GM12891 (cell line): ENCODE measurements around the gene CELA3B.

Experiments
- PAX5 ChIP-seq: IDR thresholded peaks from 2 replicates; pipeline ENCODE4 v1.6.1; 2011; ENCODE audit warnings: low read length, moderate library complexity, mild to moderate bottlenecking; ENCODE audit not compliant: insufficient read depth, severe bottlenecking
- POLR2A ChIP-seq: IDR thresholded peaks from 2 replicates; pipeline ENCODE4 v1.6.1; 2011; ENCODE audit warnings: low read depth, low read length, control low read depth
- POLR2AphosphoS5 ChIP-seq: IDR thresholded peaks from 2 replicates; pipeline ENCODE4 v1.6.1; 2011; ENCODE audit warnings: low read depth, low read length, control low read depth
- SPI1 ChIP-seq: IDR thresholded peaks from 2 replicates; pipeline ENCODE4 v1.6.1; 2011; ENCODE audit warnings: low read depth, low read length, control low read depth
- TAF1 ChIP-seq: IDR thresholded peaks from 2 replicates; pipeline ENCODE4 v1.6.1; 2011; ENCODE audit warnings: low read depth, low read length, control low read depth

- TF ChIP-seq SPI1 (no peak), POLR2A (no peak), POLR2AphosphoS5 (no peak), PAX5 (no peak), TAF1 (no peak)
Measured at GRCh38 chr1:21935393-21935804, 41.4 kb upstream of the CELA3B start.
